22Rv1 (cell line): Measurements from ENCODE around the gene DCXR.

Experiments
- ZFX ChIP-seq: fragments of 450-650 bp; IDR thresholded peaks from 2 replicates; pipeline ENCODE4 v1.6.1; 2017; ENCODE audit warnings: antibody characterized with exemption, borderline replicate concordance
- TF ChIP-seq, protein P1 (sequence below): fragments of 450-650 bp; IDR thresholded peaks from 2 replicates; pipeline ENCODE4 v1.5.1; 2017; ENCODE audit warnings: mild to moderate bottlenecking

DNA sequence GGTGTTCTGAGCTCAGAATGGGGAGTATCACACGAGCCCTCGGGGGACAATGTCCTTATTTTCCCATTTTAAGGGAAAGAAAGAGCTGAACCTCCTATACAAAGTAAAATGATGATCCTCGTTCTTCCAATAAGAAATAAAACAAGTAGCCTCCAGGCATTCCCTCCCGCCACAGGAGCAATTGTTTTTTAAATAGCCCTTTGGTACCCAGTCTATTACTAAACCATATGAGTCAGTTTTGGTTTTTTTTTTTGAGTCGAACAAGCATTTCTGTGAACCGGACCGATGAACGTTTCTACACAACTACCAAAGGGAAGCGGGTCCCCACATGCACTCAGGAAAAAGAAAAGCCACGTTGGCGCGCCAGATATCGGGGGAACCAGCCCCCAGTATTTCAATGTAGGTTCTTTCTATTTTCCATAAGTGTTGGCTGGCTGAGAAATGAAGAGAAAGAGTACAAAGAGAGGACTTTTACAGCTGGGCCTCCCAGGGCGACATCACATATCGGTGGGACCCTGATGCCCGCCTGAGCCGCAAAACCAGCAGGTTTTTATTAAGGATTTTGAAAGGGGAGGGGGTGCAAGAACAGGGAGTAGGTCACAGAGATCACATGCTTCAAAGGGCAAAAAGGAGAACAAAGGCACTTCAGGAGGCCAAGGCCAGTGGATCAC is 3.8 kb upstream of the DCXR start:
- TF ChIP-seq, protein P1, sequence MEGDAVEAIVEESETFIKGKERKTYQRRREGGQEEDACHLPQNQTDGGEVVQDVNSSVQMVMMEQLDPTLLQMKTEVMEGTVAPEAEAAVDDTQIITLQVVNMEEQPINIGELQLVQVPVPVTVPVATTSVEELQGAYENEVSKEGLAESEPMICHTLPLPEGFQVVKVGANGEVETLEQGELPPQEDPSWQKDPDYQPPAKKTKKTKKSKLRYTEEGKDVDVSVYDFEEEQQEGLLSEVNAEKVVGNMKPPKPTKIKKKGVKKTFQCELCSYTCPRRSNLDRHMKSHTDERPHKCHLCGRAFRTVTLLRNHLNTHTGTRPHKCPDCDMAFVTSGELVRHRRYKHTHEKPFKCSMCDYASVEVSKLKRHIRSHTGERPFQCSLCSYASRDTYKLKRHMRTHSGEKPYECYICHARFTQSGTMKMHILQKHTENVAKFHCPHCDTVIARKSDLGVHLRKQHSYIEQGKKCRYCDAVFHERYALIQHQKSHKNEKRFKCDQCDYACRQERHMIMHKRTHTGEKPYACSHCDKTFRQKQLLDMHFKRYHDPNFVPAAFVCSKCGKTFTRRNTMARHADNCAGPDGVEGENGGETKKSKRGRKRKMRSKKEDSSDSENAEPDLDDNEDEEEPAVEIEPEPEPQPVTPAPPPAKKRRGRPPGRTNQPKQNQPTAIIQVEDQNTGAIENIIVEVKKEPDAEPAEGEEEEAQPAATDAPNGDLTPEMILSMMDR: no peak
- TF ChIP-seq ZFX: no peak
